ENCODE data around the gene IQCH. TPM values are rescaled to one million over a fixed set of nuclear protein-coding genes. Genes with fewer than 3 reads are reported as not detected.

Gene IQCH
- polyA plus RNA-seq, 1 of the 3 experiments (the other 2 are of a cell fraction): 0.81 TPM

DNA sequence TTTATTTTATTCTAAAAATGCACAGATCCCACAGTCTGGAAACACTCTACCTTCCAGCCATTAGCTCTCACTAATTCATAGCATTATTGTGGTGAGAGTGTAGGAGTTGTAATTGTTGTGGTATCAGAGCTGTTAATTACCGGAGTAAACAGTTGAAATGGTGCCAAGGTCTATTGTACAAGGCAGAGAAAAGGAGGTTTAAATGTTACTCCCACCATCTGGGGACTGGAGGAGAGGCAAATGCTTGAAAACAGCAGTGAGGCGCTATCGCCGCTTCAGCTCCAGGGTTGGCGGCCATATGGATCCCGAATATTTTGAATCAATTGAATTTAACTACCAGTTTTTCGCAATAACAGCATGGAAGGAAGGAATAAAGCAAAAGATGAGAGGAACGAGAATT, 153.2 kb downstream of the IQCH start:
- no peaks in the 10 kb centered on the region for H4K20me1 ChIP-seq (ENCODE audit: insufficient read depth)
- no peak for DNase-seq
- H3F3A ChIP-seq (replicated peaks; ENCODE audit: insufficient read depth): peaks cover 3% of the 10 kb centered on the region
- TF ChIP-seq RCOR1 (IDR thresholded peaks at IDR 0.05; ENCODE audit: low read length): no peak
- no peak for TF ChIP-seq POLR2AphosphoS5 (IDR thresholded peaks at IDR 0.05; ENCODE audit: low read depth, low read length)
- TF ChIP-seq, protein P1, sequence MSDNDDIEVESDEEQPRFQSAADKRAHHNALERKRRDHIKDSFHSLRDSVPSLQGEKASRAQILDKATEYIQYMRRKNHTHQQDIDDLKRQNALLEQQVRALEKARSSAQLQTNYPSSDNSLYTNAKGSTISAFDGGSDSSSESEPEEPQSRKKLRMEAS (IDR thresholded peaks at IDR 0.05; ENCODE audit: low read depth): no peak
- TF ChIP-seq EP300 (IDR thresholded peaks at IDR 0.05; ENCODE audit: borderline replicate concordance in 1 of 2, low read depth in 1 of 2, low read length in 1 of 2): no peak
- no peak for TF ChIP-seq TAF1 (IDR thresholded peaks at IDR 0.05; ENCODE audit: borderline replicate concordance, low read depth, low read length)
- no peak for TF ChIP-seq RFX5 (IDR thresholded peaks at IDR 0.05; ENCODE audit: low read length)
- TF ChIP-seq, protein P2, sequence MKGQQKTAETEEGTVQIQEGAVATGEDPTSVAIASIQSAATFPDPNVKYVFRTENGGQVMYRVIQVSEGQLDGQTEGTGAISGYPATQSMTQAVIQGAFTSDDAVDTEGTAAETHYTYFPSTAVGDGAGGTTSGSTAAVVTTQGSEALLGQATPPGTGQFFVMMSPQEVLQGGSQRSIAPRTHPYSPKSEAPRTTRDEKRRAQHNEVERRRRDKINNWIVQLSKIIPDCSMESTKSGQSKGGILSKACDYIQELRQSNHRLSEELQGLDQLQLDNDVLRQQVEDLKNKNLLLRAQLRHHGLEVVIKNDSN (IDR thresholded peaks at IDR 0.05; ENCODE audit: borderline replicate concordance, low read depth): no peak
- no peak for TF ChIP-seq SMC3 (IDR thresholded peaks at IDR 0.05; ENCODE audit: low read depth, low read length)
- no peak for TF ChIP-seq FOSL2 (IDR thresholded peaks at IDR 0.05; ENCODE audit: borderline replicate concordance, low read depth)
- TF ChIP-seq, protein P3, sequence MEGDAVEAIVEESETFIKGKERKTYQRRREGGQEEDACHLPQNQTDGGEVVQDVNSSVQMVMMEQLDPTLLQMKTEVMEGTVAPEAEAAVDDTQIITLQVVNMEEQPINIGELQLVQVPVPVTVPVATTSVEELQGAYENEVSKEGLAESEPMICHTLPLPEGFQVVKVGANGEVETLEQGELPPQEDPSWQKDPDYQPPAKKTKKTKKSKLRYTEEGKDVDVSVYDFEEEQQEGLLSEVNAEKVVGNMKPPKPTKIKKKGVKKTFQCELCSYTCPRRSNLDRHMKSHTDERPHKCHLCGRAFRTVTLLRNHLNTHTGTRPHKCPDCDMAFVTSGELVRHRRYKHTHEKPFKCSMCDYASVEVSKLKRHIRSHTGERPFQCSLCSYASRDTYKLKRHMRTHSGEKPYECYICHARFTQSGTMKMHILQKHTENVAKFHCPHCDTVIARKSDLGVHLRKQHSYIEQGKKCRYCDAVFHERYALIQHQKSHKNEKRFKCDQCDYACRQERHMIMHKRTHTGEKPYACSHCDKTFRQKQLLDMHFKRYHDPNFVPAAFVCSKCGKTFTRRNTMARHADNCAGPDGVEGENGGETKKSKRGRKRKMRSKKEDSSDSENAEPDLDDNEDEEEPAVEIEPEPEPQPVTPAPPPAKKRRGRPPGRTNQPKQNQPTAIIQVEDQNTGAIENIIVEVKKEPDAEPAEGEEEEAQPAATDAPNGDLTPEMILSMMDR (IDR thresholded peaks at IDR 0.05): no peak
- H3K4me2 ChIP-seq: no peak overlapping the region
- H3K9me3 ChIP-seq: no peaks in the 10 kb centered on the region
- ChIA-PET CTCF (interaction anchor here (0.6 to 3.8 kb wide), 4 partner anchors 26 to 480 kb away, joined by 3 to 14 read pairs (median 4); no protein-coding TSS in a partner anchor), POLR2A (no interaction called here)
- H3K27me3 ChIP-seq (ENCODE audit: insufficient read depth): no peaks in the 10 kb centered on the region
- H3K4me3 ChIP-seq (ENCODE audit: low read depth in 2 of 2, low read length in 1 of 2): no peak overlapping the region
- H3K36me3 ChIP-seq (replicated peaks in 1 of 2; ENCODE audit: control insufficient read depth in 1 of 2, insufficient read depth in 2 of 2, low read length in 1 of 2): no peaks in the 10 kb centered on the region
- no peaks in the 10 kb centered on the region for H3K9me2 ChIP-seq
- no peak overlapping the region for H3K27ac ChIP-seq (ENCODE audit: low read depth in 2 of 2, low read length in 1 of 2)
- no peak overlapping the region for H2AFZ ChIP-seq (ENCODE audit: low read depth)
- WGBS (ENCODE audit: low lambda C conversion rate): 91% methylated on average over 8 of the region's 8 CpGs
- no peaks in the 10 kb centered on the region; a peak in 1 of 4 replicates for H3K4me1 ChIP-seq (ENCODE audit: control insufficient read depth in 1 of 2, insufficient read depth in 2 of 2, low read depth in 1 of 2, low read length in 1 of 2)
- H3K79me2 ChIP-seq (ENCODE audit: insufficient read depth): no peaks in the 10 kb centered on the region
- H3K9ac ChIP-seq: no peak overlapping the region

DNA sequence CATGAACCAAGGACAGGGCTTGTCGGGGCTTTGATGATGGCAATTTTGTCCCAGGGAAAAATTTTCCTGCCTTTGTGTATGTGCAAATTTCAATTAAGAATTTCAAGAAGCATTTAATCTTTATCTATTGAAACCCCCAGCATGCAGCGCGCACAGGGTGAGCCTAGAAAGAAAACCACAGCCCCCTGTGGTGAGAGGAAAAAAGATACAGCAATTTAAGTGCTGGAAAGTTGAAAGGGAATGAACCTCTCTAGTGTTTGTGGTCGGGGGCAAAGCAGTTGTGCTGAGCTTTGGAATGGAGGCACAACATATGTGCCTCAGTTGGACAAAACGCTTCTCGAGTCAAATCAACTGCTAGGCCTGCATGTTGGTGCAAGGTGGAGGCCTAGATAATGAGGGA, 154.6 kb downstream of the IQCH start:
- CTCF ChIA-PET: interaction anchor here (3.8 kb wide), 1 partner anchor 24 kb away, joined by 14 read pairs; no protein-coding TSS in a partner anchor

More for the DNA sequence above, 154.6 kb downstream of the IQCH start:
- no peak overlapping the region for H3K9ac ChIP-seq
- no peaks in the 10 kb centered on the region for H3K9me3 ChIP-seq
- H3K4me2 ChIP-seq: no peak overlapping the region
- no peaks in the 10 kb centered on the region for H4K20me1 ChIP-seq (ENCODE audit: insufficient read depth)
- no peak overlapping the region for H3K27ac ChIP-seq (ENCODE audit: low read depth in 2 of 2, low read length in 1 of 2)
- POLR2A ChIA-PET: no interaction called here
- H3K36me3 ChIP-seq (replicated peaks in 1 of 2; ENCODE audit: control insufficient read depth in 1 of 2, insufficient read depth in 2 of 2, low read length in 1 of 2): no peaks in the 10 kb centered on the region
- H2AFZ ChIP-seq (ENCODE audit: low read depth): no peak overlapping the region
- peaks cover 3% of the 10 kb centered on the region for H3F3A ChIP-seq (replicated peaks; ENCODE audit: insufficient read depth)
- 90% methylated on average over 6 of the region's 6 CpGs for WGBS (ENCODE audit: low lambda C conversion rate)
- TF ChIP-seq SIN3A (IDR thresholded peaks at IDR 0.05; ENCODE audit: borderline replicate concordance, low read depth, low read length): no peak
- no peak for TF ChIP-seq RAD21 (IDR thresholded peaks at IDR 0.05; ENCODE audit: low read length)
- no peak for TF ChIP-seq POLR2AphosphoS5 (IDR thresholded peaks at IDR 0.05; ENCODE audit: low read depth, low read length)
- no peak for TF ChIP-seq MXI1 (IDR thresholded peaks at IDR 0.05; ENCODE audit: low read depth, low read length)
- TF ChIP-seq JUND (IDR thresholded peaks at IDR 0.05): no peak
- TF ChIP-seq SMC3 (IDR thresholded peaks at IDR 0.05; ENCODE audit: low read depth, low read length): no peak
- no peak for TF ChIP-seq FOXJ3 (CRISPR knock-in tag; IDR thresholded peaks at IDR 0.05)
- TF ChIP-seq ELF1 (IDR thresholded peaks at IDR 0.05): no peak
- TF ChIP-seq, protein P3 (IDR thresholded peaks at IDR 0.05): no peak
- TF ChIP-seq RFX5 (IDR thresholded peaks at IDR 0.05; ENCODE audit: low read length): no peak
- no peak for TF ChIP-seq GATA2 (CRISPR knock-in tag; IDR thresholded peaks at IDR 0.05)
- TF ChIP-seq, protein P4, sequence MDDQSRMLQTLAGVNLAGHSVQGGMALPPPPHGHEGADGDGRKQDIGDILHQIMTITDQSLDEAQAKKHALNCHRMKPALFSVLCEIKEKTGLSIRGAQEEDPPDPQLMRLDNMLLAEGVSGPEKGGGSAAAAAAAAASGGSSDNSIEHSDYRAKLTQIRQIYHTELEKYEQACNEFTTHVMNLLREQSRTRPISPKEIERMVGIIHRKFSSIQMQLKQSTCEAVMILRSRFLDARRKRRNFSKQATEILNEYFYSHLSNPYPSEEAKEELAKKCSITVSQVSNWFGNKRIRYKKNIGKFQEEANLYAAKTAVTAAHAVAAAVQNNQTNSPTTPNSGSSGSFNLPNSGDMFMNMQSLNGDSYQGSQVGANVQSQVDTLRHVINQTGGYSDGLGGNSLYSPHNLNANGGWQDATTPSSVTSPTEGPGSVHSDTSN (IDR thresholded peaks at IDR 0.05): no peak
- TF ChIP-seq, protein P2 (IDR thresholded peaks at IDR 0.05; ENCODE audit: borderline replicate concordance, low read depth): no peak
- TF ChIP-seq EP300 (IDR thresholded peaks at IDR 0.05; ENCODE audit: borderline replicate concordance in 1 of 2, low read depth in 1 of 2, low read length in 1 of 2): no peak
- no peak for TF ChIP-seq GABPA (IDR thresholded peaks at IDR 0.05; ENCODE audit: low read depth)
- H3K27me3 ChIP-seq (ENCODE audit: insufficient read depth): no peaks in the 10 kb centered on the region
- no peaks in the 10 kb centered on the region for H3K79me2 ChIP-seq (ENCODE audit: insufficient read depth)
- H3K4me1 ChIP-seq (ENCODE audit: control insufficient read depth in 1 of 2, insufficient read depth in 2 of 2, low read depth in 1 of 2, low read length in 1 of 2): no peaks in the 10 kb centered on the region; a peak in 1 of 4 replicates
- DNase-seq: no peak
- H3K4me3 ChIP-seq (ENCODE audit: low read depth in 2 of 2, low read length in 1 of 2): no peak overlapping the region
- no peaks in the 10 kb centered on the region for H3K9me2 ChIP-seq
